Gastroesophageal sphincter (tissue), 3 donors: ENCODE results near the gene LILRA6.

Experiments
- EP300 ChIP-seq: sonication (generic); formaldehyde crosslinking; IDR thresholded peaks from one replicate; pipeline ENCODE4 v1.6.1; 2017; ENCODE audit warnings: antibody characterized with exemption, mild to moderate bottlenecking
- POLR2A ChIP-seq, 2 donors: fragments of 450-650 bp; IDR thresholded peaks; one replicate each; pipeline ENCODE4 v1.6.1; 2017; ENCODE audit warnings: antibody characterized with exemption in 2 of 2, mild to moderate bottlenecking in 2 of 2, moderate library complexity in 1 of 2
- POLR2AphosphoS5 ChIP-seq: sonication (generic); formaldehyde crosslinking; IDR thresholded peaks from one replicate; pipeline ENCODE4 v1.6.1; 2017; ENCODE audit warnings: antibody characterized with exemption
- TF ChIP-seq, protein P1 (sequence below), 4 experiments: fragments of 200-600 bp in 2 of 4; fragments of 450-650 bp in 2 of 4; sonication (generic) in 1 of 4; IDR thresholded peaks; one replicate each; pipeline ENCODE4 v1.5.1; 2017 to 2019; ENCODE audit warnings: antibody characterized with exemption in 4 of 4, mild to moderate bottlenecking in 2 of 4, moderate library complexity in 2 of 4

DNA sequence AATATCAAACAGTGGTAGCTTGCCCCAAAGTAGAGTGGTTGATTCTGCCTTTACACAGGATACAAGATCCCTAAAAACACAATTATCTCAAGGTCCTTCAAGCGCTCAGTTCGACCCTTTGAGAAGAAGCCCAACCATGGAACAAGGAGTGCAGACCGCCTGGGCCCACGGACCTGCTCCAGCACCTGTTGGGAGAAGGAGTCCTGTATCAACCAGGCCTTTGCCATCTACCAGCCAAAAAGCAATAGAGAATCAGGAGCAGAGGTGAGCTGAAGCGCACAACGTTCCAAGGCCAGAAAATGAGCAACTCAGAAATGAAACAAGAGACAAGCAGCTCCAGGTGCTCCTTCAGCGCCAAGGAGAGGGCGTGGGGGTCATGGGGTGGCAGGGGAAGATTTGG lies 13.4 kb downstream of the LILRA6 start:
- TF ChIP-seq POLR2AphosphoS5: no peak
- TF ChIP-seq, protein P1, sequence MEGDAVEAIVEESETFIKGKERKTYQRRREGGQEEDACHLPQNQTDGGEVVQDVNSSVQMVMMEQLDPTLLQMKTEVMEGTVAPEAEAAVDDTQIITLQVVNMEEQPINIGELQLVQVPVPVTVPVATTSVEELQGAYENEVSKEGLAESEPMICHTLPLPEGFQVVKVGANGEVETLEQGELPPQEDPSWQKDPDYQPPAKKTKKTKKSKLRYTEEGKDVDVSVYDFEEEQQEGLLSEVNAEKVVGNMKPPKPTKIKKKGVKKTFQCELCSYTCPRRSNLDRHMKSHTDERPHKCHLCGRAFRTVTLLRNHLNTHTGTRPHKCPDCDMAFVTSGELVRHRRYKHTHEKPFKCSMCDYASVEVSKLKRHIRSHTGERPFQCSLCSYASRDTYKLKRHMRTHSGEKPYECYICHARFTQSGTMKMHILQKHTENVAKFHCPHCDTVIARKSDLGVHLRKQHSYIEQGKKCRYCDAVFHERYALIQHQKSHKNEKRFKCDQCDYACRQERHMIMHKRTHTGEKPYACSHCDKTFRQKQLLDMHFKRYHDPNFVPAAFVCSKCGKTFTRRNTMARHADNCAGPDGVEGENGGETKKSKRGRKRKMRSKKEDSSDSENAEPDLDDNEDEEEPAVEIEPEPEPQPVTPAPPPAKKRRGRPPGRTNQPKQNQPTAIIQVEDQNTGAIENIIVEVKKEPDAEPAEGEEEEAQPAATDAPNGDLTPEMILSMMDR (IDR thresholded peaks at IDR 0.05): no peak
- TF ChIP-seq POLR2A (IDR thresholded peaks at IDR 0.05): no peak
- no peak for TF ChIP-seq EP300
